Measurements from ENCODE around the gene ACO1. TPM values are rescaled to one million over a fixed set of nuclear protein-coding genes. Genes with fewer than 3 reads are reported as not detected.

ACO1 gene
- total RNA-seq, 1 experiment from 2014 or later: 57.6 TPM

GRCh38 chr9:32486839-32487562 lies 102.6 kb downstream of the ACO1 start:
- no peak for DNase-seq (ENCODE audit: low read depth)

- peak; percentile 46 for DNase-seq (ENCODE audit: low read depth)
Observed at GRCh38 chr9:32487981-32488380, 103.5 kb downstream of the ACO1 start.

- no peak for DNase-seq (ENCODE audit: low read depth)
Observed at GRCh38 chr9:32490601-32491000, 106.2 kb downstream of the ACO1 start.

- no peak for DNase-seq (ENCODE audit: low read depth)
Observed at GRCh38 chr9:32497921-32498320, 113.5 kb downstream of the ACO1 start.

- DNase-seq (ENCODE audit: low read depth): peak; percentile 73
Observed at GRCh38 chr9:32500768-32501167, 116.3 kb downstream of the ACO1 start.

GRCh38 chr9:32501868-32502267 lies 117.4 kb downstream of the ACO1 start:
- no peak for DNase-seq (ENCODE audit: low read depth)

GRCh38 chr9:32502464-32502863 lies 118.0 kb downstream of the ACO1 start:
- peak; percentile 98 for DNase-seq (ENCODE audit: low read depth)

- no peak for DNase-seq (ENCODE audit: low read depth)
Observed at GRCh38 chr9:32503008-32503407, 118.6 kb downstream of the ACO1 start.

Other genes with a start within 250 kb of the ACO1 start
- 7.3 TPM in 2 replicates for gene RIGI, start 141.6 kb downstream of the ACO1 start, total RNA-seq (2014; rRNA removed; shearing (Covaris generic))
- gene SMIM27, start 167.7 kb downstream of the ACO1 start, total RNA-seq (2014; rRNA removed; shearing (Covaris generic)): 9.2 and 12.1 TPM in 2 replicates
- 20.8 and 27.0 TPM in 2 replicates for gene TOPORS, start 167.9 kb downstream of the ACO1 start, total RNA-seq (2014; rRNA removed; shearing (Covaris generic))
- gene NDUFB6, start 188.5 kb downstream of the ACO1 start, total RNA-seq (2014; rRNA removed; shearing (Covaris generic)): 101 and 142 TPM in 2 replicates